ENCODE data around the gene DRD3.

DRD3 gene

DNA sequence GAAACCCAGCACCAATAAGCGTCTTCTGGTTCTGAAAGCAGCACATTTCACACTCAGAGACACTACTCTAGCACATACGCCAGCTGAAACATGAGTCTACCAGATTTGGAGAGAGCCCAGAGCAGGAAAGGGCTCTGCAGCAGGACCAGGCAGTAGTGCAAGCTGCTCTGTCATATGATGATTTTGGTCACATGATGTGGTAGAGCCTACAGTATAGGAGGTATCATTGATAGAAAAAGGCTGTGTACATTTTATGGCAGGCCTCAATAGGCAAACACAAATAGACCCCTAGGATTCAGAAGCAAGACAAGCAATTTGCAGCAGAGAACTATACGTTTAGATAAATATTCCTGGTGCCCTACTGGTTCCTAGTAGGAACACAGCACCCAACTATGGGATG, 64.1 kb downstream of the DRD3 start:
- H3K4me2 ChIP-seq: no peak overlapping the region
- H3K4me3 ChIP-seq: no peak overlapping the region
- TF ChIP-seq Cebpa-rat (IDR thresholded peaks at IDR 0.05): no peak
- no peak overlapping the region for H3K27ac ChIP-seq
- H3K4me1 ChIP-seq: peaks cover 0 to 22% (median 3%) of the 10 kb centered on the region in 10 experiments; a peak in 9 of 20 replicates
- H4K20me1 ChIP-seq: no peaks in the 10 kb centered on the region
- H3K27me3 ChIP-seq: no peaks in the 10 kb centered on the region
- no peaks in the 10 kb centered on the region for H3K9me3 ChIP-seq (replicated peaks in 1 of 11)
- no peak overlapping the region for H3K9ac ChIP-seq
- H3K36me3 ChIP-seq: no peaks in the 10 kb centered on the region

DNA sequence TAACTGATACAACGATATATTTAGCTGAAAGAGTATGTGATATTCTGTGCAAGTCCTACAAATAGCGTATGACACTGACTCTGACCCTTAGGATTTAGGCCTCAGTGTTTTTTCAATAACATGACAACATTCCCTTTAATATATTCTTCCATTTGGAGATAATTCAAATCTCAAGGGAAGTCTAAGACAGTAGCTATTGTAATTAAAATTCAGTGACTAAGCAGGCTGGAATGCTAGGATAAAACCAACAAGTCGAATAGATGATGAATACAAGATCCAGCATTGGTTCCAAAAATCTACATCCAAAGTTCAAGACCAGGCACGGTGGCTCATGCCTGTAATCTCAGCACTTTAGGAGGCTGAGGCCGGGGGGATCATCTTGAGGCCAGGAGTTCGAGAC, 66.2 kb downstream of the DRD3 start:
- H3K27me3 ChIP-seq: no peaks in the 10 kb centered on the region
- TF ChIP-seq Cebpa-rat (IDR thresholded peaks at IDR 0.05): no peak
- no peaks in the 10 kb centered on the region for H4K20me1 ChIP-seq
- no peaks in the 10 kb centered on the region for H3K36me3 ChIP-seq
- no peaks in the 10 kb centered on the region for H3K9me3 ChIP-seq (replicated peaks in 1 of 11)
- peaks cover 0 to 25% (median 3%) of the 10 kb centered on the region in 10 experiments; a peak in 9 of 20 replicates for H3K4me1 ChIP-seq
- no peak overlapping the region for H3K27ac ChIP-seq
- H3K4me3 ChIP-seq: no peak overlapping the region
- no peak overlapping the region for H3K4me2 ChIP-seq
- no peak overlapping the region for H3K9ac ChIP-seq

DNA sequence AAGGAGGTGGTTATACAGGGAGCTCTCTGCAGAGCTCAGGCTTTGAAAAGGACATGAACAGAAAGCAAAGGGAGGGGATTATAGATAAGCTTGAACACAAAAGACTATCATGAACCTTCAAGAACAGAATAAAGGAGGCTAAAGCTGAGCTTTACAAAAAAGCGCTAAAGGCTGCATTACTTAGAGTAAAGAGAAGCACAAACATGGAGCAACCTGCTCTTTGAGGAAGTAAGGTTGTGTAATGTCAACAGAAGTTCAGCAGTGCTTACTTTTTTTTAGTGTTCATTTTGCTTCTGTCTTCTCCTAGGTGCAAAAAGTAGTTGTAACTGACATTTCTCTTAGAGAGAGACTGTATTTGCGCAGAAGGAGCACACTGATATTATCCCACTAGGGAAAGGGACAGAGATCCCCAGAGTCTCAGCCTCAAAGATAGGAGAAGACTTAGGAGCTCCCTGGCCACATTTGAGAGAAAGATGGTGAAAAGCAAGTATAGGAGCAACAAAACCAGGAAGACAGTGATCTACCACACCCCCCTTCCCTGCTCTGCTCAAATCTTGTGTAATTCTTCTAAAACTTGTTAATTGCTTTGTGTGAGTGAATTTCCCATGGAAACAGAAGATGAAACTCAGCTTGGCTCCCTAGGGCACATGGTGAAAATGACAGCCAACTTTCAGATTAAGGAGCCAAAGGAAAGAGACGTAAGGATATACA, 67.6 kb downstream of the DRD3 start:
- TF ChIP-seq Cebpa-rat (IDR thresholded peaks at IDR 0.05): peak in 2 of 11 experiments; percentile 33 to 53; a peak in 2 of 22 replicates
- peak overlapping the region in 5 of 11 experiments; percentile 5 to 61 (median 42); a peak in 10 of 22 replicates for H3K27ac ChIP-seq
- no peak overlapping the region for H3K4me3 ChIP-seq
- peaks cover 0 to 25% (median 3%) of the 10 kb centered on the region in 10 experiments; a peak in 9 of 20 replicates for H3K4me1 ChIP-seq
- H3K27me3 ChIP-seq: no peaks in the 10 kb centered on the region
- H3K36me3 ChIP-seq: no peaks in the 10 kb centered on the region
- H4K20me1 ChIP-seq: no peaks in the 10 kb centered on the region
- H3K9ac ChIP-seq: no peak overlapping the region
- H3K9me3 ChIP-seq (replicated peaks in 1 of 11): no peaks in the 10 kb centered on the region
- H3K4me2 ChIP-seq: peak overlapping the region in 7 of 11 experiments; percentile 1 to 71 (median 45); a peak in 13 of 22 replicates

DNA sequence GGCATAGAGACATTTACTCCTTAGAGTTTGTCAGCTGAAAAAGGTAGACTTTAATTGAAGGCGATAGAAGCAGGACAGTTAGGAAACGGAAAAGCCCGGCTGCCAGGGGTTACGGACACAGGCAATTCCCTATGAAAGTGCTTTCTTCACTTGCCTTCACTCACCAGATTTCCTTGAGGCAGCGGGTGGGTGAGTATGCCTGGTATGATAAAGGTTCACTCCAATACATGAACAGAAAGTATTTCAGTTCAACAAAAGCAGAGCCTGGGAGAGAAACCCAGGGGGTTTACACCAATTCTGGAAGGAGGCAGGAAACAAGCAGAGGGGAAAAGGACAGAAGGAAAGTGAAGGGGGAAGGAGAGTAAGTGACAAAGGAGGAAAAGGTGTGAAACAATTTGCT, 68.4 kb downstream of the DRD3 start:
- no peak for TF ChIP-seq Cebpa-rat (IDR thresholded peaks at IDR 0.05)
- Histone ChIP-seq H3K4me3 (no peak overlapping the region), H3K4me2 (peak overlapping the region in 4 of 11 experiments; percentile 45 to 71 (median 52); a peak in 7 of 22 replicates)

DNA sequence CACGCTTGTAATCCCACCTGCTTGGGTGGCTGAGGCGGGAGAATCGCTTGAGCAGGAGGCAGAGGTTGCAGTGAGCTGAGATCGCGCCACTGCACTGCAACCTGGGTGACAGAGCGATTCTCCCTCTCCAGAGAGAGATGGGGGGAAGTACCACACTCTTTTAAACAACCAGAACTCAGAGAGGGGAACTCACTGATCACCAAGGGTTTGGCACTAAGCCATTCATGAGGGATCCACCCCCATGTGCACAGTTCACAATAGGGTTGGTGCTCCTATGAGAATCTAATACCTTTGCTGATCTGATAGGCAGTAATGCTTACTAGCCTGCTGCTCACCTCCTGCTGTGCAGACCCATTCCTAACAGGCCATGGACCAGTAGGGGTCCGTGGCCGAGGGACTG, 70.7 kb downstream of the DRD3 start:
- Histone ChIP-seq H3K4me3 (no peak overlapping the region), H3K27ac (no peak overlapping the region), H3K4me2 (no peak overlapping the region), H3K36me3 (no peaks in the 10 kb centered on the region), H3K9ac (no peak overlapping the region), H4K20me1 (no peaks in the 10 kb centered on the region), H3K9me3 (replicated peaks in 1 of 11) (no peaks in the 10 kb centered on the region), H3K27me3 (no peaks in the 10 kb centered on the region), H3K4me1 (peaks cover 0 to 34% (median 3%) of the 10 kb centered on the region in 10 experiments; a peak in 9 of 20 replicates)
- TF ChIP-seq Cebpa-rat (IDR thresholded peaks at IDR 0.05): no peak

More for the DNA sequence above, 68.4 kb downstream of the DRD3 start:
- Histone ChIP-seq H4K20me1 (no peaks in the 10 kb centered on the region), H3K9me3 (replicated peaks in 1 of 11) (no peaks in the 10 kb centered on the region), H3K27me3 (no peaks in the 10 kb centered on the region), H3K9ac (no peak overlapping the region), H3K4me1 (peaks cover 0 to 32% (median 3%) of the 10 kb centered on the region in 10 experiments; a peak in 9 of 20 replicates), H3K36me3 (no peaks in the 10 kb centered on the region), H3K27ac (peak overlapping the region in 2 of 11 experiments; percentile 56 to 61; a peak in 3 of 22 replicates)

DNA sequence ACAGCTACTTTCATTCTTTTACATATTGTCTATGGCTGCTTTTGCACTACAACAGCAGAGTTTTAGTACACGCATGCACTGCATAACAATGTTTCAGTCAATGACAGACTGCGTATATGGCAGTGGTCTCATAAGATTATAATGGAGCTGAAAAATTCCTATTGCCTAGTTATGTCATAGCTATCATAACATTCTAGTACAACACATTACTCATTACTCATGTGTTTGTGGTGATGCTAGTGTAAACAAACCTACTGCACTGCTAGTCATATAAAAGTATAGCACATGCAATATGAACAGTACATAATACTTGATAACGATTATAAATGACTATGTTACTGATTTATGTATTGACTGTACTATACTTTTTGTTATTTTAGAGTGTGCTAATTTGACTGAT, 74.4 kb downstream of the DRD3 start:
- Histone ChIP-seq H3K4me2 (no peak overlapping the region), H3K9me3 (replicated peaks in 1 of 11) (no peaks in the 10 kb centered on the region)
- no peak for TF ChIP-seq Cebpa-rat (IDR thresholded peaks at IDR 0.05)

DNA sequence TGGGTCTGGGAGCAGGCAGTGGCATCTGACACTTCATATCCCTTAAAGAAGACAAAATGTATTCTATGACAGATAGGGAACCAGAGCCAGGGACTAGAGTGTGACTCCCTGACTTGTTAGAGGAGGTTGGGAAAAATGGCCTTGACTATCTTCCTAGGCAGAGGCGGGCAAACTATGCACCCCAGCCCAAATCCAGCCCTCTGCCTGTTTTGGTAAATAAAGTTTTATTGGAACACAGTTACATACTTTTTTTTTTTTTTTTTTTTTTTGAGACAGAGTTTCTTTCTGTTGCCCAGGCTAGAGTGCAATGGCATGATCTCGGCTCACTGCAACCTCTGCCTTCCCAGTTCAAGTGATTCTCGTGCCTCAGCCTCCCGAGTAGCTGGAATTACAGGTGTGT, 75.0 kb downstream of the DRD3 start:
- H3K27me3 ChIP-seq: no peaks in the 10 kb centered on the region
- H4K20me1 ChIP-seq: no peaks in the 10 kb centered on the region
- H3K4me2 ChIP-seq: no peak overlapping the region

More for the DNA sequence above, 74.4 kb downstream of the DRD3 start:
- H3K4me1 ChIP-seq: peaks cover 0 to 11% (median 0%) of the 10 kb centered on the region in 10 experiments; a peak in 2 of 20 replicates
- H4K20me1 ChIP-seq: no peaks in the 10 kb centered on the region
- no peak overlapping the region for H3K27ac ChIP-seq
- H3K4me3 ChIP-seq: no peak overlapping the region
- no peak overlapping the region for H3K9ac ChIP-seq
- H3K36me3 ChIP-seq: no peaks in the 10 kb centered on the region
- H3K27me3 ChIP-seq: no peaks in the 10 kb centered on the region

DNA sequence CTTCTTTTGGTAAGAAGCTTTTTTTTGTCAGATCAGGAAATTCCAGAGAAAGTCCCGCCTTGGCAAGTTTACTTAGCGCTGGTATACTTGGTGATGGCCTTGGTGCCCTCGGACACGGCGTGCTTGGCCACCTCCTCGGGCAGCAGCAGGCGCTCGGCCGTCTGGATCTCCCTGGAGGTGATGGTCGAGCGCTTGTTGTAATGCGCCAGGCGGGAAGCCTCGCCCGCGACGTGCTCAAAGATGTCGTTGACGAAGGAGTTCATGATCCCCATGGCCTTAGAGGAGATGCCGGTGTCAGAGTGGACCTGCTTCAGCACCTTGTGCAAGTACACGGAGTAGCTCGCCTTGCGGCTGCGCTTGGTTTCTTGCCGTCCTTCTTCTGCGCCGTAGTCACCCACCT, 75.7 kb downstream of the DRD3 start:
- Histone ChIP-seq H3K27ac (no peak overlapping the region), H3K27me3 (no peaks in the 10 kb centered on the region), H4K20me1 (no peaks in the 10 kb centered on the region), H3K4me3 (no peak overlapping the region), H3K9ac (no peak overlapping the region), H3K36me3 (no peaks in the 10 kb centered on the region), H3K4me2 (no peak overlapping the region), H3K9me3 (replicated peaks in 1 of 11) (no peaks in the 10 kb centered on the region), H3K4me1 (peaks cover 0 to 10% (median 0%) of the 10 kb centered on the region in 10 experiments; a peak in 1 of 20 replicates)
- no peak for TF ChIP-seq Cebpa-rat (IDR thresholded peaks at IDR 0.05)

More for the DNA sequence above, 75.0 kb downstream of the DRD3 start:
- Histone ChIP-seq H3K4me1 (peaks cover 0 to 10% (median 0%) of the 10 kb centered on the region in 10 experiments; a peak in 1 of 20 replicates), H3K36me3 (no peaks in the 10 kb centered on the region), H3K4me3 (no peak overlapping the region), H3K27ac (no peak overlapping the region), H3K9ac (no peak overlapping the region), H3K9me3 (replicated peaks in 1 of 11) (no peaks in the 10 kb centered on the region)
- no peak for TF ChIP-seq Cebpa-rat (IDR thresholded peaks at IDR 0.05)

DNA sequence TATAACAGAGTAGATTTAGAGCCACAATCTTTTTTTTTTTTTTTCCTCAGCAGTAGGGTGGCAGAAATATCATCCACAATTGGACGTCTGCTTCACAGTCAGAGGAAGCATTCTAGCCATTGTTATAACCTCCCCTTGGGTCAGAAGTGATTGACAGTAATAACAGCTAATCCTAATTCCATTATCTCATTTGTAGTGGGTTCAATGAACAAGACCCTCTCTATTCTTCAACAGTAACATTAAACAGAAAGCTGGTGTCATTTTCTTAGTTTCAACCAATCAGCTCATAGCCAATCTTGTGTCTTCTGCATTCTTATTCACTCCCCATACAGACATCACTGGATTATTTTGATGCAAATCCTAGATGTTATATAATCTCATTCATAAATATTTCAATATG, 77.8 kb downstream of the DRD3 start:
- no peaks in the 10 kb centered on the region for H4K20me1 ChIP-seq
- no peak overlapping the region for H3K27ac ChIP-seq
- no peak for TF ChIP-seq Cebpa-rat (IDR thresholded peaks at IDR 0.05)
- H3K36me3 ChIP-seq: no peaks in the 10 kb centered on the region
- H3K4me3 ChIP-seq: no peak overlapping the region
- H3K4me2 ChIP-seq: no peak overlapping the region
- no peaks in the 10 kb centered on the region for H3K27me3 ChIP-seq
- H3K9ac ChIP-seq: no peak overlapping the region
- no peaks in the 10 kb centered on the region for H3K9me3 ChIP-seq (replicated peaks in 1 of 11)
- peaks cover 0 to 8% (median 0%) of the 10 kb centered on the region in 10 experiments; a peak in 1 of 20 replicates for H3K4me1 ChIP-seq

DNA sequence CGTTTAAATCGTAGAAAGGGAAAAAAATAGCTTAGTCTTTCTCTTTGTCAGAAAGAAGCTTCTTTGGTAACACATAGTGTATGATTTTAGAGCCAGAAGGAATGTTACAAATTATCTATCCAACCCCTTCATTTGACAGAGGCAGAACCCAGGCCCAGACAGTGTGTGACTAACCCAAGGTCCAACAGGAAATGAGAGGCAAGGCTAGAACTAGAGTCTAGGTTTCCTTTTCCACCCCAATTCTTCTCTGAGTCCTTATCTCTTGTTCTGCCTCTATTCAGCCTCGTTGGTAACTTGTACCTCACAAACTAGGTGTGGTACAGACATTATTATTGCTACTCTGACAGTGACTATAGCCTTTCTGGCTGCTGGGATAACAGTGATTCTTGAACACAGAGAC, 83.1 kb downstream of the DRD3 start:
- H3K27me3 ChIP-seq: no peaks in the 10 kb centered on the region
- H3K4me1 ChIP-seq: peaks cover 0 to 15% (median 4%) of the 10 kb centered on the region in 10 experiments; a peak in 8 of 20 replicates
- TF ChIP-seq Cebpa-rat (IDR thresholded peaks at IDR 0.05): no peak
- H3K36me3 ChIP-seq: no peaks in the 10 kb centered on the region
- H3K9me3 ChIP-seq (replicated peaks in 1 of 11): no peaks in the 10 kb centered on the region
- no peak overlapping the region for H3K4me2 ChIP-seq
- no peak overlapping the region for H3K27ac ChIP-seq
- H3K9ac ChIP-seq: no peak overlapping the region
- H4K20me1 ChIP-seq: no peaks in the 10 kb centered on the region
- no peak overlapping the region for H3K4me3 ChIP-seq

All from BLaER1 treated with 17β-estradiol and CSF1 and Interleukin-3, amounts not matched to agents 10 nM and 100 nM (cell line).